Stimulated activated CD4-positive, alpha-beta T cell treated with anti-CD3 and anti-CD28 coated beads, Interleukin-4, amount 100 ng/mL, for 4 hours (primary cell): ENCODE measurements around the gene TIGD1.

Experiments
- DNase-seq, 2 experiments: peaks; one replicate each; pipeline ENCODE4 v3.0.0-alpha.2; 2020

TIGD1 gene

GRCh38 chr2:232569541-232569940, 19.2 kb upstream of the TIGD1 start:
- DNase-seq = no peak

- DNase-seq = no peak
These were observed 17.8 kb upstream of the TIGD1 start for GRCh38 chr2:232568161-232568560.

- no peak for DNase-seq
These were observed 17.4 kb upstream of the TIGD1 start for GRCh38 chr2:232567721-232568120.

DNA sequence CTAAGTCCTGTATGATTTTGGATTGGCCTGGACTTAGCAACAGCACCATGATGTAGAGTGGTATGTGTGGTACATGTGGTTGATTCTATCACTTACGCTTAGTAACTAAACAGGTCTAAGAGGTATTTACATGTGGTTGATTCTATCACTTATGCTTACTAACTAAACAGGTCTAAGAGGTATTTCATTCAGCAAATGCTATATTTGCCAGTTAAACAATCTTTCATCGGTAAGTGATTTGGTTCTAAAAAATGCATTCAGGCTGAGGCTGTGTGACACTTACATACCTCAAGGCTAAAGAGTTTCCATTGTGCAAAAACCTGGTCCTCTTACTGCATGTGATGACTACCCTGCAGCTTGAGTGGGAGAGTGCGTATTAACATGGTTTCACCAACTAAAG, 13.2 kb upstream of the TIGD1 start:
- DNase-seq = no peak

- no peak for DNase-seq
These were observed 12.3 kb upstream of the TIGD1 start for GRCh38 chr2:232562515-232563151.

DNA sequence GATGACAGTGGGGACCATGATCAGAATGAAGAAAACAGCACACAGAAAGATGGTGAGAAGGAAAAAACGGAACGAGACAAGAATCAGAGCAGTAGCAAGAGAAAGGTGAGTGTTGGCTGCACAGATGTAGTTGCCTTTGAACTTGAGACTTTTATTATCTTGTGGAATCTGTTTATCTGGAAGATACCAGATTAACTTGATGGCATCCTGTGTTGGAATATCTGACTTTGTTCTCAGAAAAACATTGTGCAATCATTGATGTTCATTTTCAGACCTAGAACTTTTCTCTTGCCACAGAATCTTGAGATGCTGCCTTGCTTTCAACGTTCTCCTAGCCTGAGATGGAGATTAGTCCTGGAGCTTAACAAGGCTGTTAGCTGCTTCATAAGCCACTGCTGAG, 6.1 kb upstream of the TIGD1 start:
- DNase-seq = no peak

- DNase-seq = no peak
These were observed 1.4 kb upstream of the TIGD1 start for GRCh38 chr2:232551776-232552175.

DNA sequence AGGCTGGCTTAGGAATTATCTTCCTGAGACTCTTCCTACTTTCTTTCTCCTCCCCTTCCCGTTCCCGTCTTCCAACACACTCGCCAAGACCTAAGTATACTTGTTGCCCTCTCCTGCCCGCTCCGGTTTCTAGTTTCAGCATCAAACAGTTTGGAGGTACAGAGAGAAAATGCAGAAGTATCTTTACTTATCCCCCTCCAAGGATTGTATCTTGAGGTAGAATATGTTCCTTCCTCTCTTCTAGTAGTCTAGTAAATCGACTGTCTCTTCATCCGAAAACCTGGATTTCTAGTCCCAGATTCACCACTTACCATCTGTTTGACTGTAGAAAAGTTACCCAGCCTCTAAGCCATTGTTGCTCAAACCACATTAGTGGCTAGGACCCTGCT, 887 bp upstream of the TIGD1 start:
- no peak for DNase-seq

DNA sequence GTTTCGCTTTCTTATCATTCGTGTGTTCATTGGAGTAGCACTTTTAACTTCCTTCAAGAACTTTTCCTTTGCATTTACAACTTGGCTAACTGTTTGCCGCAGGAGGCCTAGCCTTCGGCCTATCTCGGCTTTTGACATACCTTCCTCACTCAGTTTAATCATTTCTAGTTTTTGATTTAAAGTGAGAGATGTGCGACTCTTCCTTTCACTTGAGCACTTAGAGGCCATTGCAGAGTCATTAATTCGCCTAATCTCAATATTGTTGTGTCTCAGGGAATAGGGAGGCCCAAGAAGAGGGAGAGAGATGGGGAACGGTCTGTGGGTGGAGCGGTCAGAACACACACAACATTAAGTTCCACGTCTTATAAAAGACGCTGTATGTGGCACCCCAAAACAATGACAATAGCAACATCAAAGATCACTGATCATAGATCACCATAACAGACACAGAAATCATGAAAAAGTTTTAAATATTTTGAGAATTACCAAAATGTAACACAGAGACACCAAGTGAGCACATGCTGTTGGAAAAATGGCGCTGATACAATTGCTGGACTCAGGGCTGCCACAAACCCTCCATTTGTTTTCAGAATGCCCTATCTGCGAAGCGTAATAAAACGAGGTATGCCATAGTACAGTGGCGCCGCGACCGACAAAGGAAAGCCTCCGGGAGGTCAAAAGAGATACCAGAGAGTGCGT, 553 bp downstream of the TIGD1 start:
- no peak for DNase-seq

- no peak for DNase-seq
These were observed 2.4 kb downstream of the TIGD1 start for GRCh38 chr2:232547991-232548390.

GRCh38 chr2:232545511-232546375, 4.6 kb downstream of the TIGD1 start:
- DNase-seq = no peak

DNA sequence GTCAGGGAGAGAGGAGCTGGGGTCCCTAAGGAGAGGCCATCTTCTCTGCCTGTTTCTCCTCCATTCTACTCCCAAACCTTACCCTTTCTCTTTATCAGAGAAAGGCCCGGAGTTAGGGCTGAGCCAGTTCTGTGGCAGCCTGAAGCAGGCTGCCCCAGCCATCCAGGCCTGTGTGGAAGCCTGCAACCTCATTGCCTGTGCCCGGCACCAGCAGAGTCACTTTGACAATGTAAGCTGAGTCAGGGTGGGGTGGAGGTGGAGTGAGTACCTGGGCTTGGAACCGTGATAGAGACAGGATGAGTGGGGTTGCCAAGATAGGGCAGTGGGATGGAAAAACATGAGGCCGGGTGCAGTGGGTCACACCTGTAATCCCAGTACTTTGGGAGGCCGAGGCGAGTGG, 5.7 kb downstream of the TIGD1 start:
- DNase-seq = no peak

DNA sequence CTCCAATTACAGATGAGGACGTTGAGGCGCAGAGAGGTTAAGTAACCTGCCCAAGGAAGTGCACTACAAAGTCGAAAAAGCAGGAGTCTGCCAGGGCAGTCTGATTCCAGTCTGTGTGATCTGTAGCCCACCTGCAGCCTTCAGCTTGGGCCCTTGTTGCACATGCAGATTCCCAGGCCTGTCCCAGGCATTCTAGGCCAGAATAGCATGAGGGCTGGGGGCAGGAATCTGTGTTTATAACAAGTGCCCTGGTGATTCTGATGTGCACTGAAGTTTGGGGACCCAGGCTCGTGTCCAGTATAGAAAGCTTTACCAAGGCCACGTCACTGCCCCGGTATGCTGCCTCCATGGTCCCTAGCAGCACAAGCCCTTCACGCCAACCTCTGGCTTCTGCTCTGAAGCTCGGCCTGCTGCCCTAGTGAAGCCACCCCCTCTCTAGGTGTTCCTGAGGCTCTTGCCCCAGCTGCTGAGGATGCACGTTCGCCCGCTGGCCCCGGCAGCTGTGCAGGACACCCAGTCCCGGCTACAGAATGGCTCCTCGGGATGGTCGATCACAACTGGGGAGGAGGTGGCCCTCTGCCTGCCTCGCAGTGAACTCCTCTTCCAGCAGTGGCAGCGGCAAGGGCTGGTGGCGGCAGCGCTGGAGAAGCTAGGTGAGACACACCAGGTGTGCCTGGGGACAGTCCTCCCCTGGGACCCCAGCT, 6.3 kb downstream of the TIGD1 start:
- no peak for DNase-seq

GRCh38 chr2:232543491-232543890, 6.9 kb downstream of the TIGD1 start:
- DNase-seq = no peak

- no peak for DNase-seq
These were observed 7.5 kb downstream of the TIGD1 start for GRCh38 chr2:232542715-232543467.

- DNase-seq = no peak
These were observed 8.2 kb downstream of the TIGD1 start for GRCh38 chr2:232541961-232542714.

- no peak for DNase-seq
These were observed 9.0 kb downstream of the TIGD1 start for GRCh38 chr2:232541195-232541960.

- DNase-seq = no peak
These were observed 9.8 kb downstream of the TIGD1 start for GRCh38 chr2:232540441-232541041.

DNA sequence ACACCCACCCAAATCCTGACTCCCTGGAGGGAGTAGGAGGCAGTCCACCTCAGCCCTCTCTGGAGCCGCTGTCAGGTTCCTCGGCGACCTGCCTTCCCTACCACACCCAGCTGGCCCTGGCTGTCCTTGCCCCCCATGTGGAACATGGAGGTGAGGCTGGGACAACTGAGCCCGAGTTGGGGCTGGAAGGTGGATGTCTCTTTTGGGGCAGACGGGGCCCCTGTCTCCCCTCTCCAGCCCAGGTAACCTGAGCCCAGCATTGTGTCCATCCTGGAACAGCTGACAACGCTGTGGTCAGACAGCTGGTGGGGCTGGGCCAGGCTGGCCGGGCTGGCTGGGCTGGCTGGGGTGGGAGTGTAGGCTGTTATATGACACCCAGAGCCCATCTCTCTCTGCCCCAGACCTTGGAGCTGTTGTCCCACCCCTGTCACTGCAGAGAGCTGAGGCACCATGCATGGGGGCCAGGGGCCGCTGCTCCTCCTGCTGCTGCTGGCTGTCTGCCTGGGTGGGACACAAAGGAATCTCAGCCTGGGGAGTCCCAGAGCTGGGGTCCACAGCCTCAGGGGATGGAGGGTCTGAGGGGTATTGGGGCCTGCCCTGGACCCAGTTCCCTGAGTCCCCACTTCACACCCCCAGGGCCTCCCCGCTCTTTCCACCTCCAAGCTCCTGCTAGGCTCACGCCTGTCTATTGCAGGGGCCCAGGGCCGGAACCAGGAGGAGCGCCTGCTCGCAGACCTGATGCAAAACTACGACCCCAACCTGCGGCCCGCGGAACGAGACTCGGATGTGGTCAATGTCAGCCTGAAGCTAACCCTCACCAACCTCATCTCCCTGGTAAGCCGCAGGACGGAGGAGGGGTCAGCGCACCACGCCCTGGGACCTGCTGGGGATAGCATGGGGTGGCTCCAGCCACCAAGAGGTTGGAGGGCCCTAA, 10.8 kb downstream of the TIGD1 start, which contains the start of gene CHRNG:
Gene CHRNG (plus strand): TSS at position 395 of the 934 bp plus-strand sequence. CDS start 56 bp downstream, at position 451.
- no peak for DNase-seq
